Measurements from ENCODE around the gene IGFBPL1. TPM values are rescaled to one million over a fixed set of nuclear protein-coding genes. Genes with fewer than 3 reads are reported as not detected.

Gene IGFBPL1
- 2.2 to 2.8 TPM (median 2.5 TPM) in 5 replicates for total RNA-seq (2022; extraction: Qiagen RNA extraction)

GRCh38 chr9:38423973-38424843 lies at the start of gene IGFBPL1:
IGFBPL1 (minus strand) TSS chr9:38424454; CDS start chr9:38424424, 30 bp downstream.

DNA sequence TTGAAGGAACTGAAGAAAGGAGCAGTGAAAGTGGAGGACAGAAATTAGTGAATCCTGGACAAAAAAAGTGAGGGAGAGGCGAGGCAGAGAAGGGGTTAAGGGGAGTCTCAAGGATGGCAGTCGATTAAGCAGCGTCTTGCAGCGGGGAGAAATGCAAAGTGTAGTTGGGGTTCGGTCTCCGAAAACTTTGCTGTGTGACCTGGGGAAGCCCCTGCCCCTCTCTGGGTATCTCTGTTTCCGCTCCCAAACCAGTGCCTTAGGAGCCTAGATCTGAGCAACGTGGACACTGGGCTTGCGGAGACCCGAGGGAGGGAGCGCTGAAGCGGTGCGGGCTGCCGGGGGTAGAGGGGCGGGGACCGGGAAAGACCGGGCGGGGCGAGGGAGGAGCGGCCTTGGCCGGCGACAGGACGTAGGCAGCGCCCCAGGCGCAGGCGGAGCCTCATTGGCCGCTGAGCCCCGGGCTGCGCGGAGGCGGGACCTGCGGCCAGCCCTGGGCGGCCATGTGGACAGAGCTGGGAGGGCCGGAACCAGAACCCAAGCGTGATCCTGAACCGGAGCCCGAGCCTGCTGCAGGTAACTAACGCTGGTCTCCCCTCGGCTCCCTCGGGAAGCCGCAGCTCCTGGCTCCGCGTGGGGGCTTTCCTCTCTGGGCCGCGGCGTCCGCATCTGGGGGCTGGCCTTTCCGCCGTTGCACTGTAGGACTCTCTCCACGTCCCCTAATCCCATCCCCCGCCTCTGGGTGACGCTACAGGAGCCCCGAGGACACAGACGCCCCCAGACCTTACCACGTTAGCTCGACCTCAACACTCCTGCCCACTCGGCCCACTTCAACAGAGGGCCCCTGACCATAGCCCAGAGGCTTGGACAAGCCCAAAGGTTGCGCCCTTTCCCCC lies 31.8 kb downstream of the IGFBPL1 start, which contains the start of gene ALDH1B1:
TSS of gene ALDH1B1 (plus strand) at position 468 of the 893 bp plus-strand sequence. CDS start 3,047 bp downstream, outside the sequence.

Other genes with a start within 250 kb of the IGFBPL1 start
- 50.9 to 60.9 TPM (median 53.5 TPM) in 5 replicates for gene ALDH1B1, start 31.8 kb downstream of the IGFBPL1 start, total RNA-seq (2022; extraction: Qiagen RNA extraction)
- 8.9 to 14.8 TPM (median 11.5 TPM) in 5 replicates for gene ANKRD18A, start 196.1 kb upstream of the IGFBPL1 start, total RNA-seq (2022; extraction: Qiagen RNA extraction)